ENCODE data around the gene MAMDC2.
"Not testable (repeated sequence)": the region's sequence is repeated elsewhere in the genome, so short reads cannot be mapped to it uniquely, and the experiment has no call there.

Gene MAMDC2

GRCh38 chr9:70035691-70036090, 8.0 kb upstream of the MAMDC2 start:
- Histone ChIP-seq H3K4me1 (ENCODE audit: control insufficient read depth, insufficient read depth, low read length, poor library complexity, severe bottlenecking) (no peaks in the 10 kb centered on the region), H3K4me3 (ENCODE audit: insufficient read depth, low read depth, low read length, poor library complexity, severe bottlenecking) (no peak overlapping the region), H3K36me3 (ENCODE audit: control insufficient read depth, insufficient read depth, low read length) (no peaks in the 10 kb centered on the region), H3K9me3 (ENCODE audit: control insufficient read depth, low read length) (no peaks in the 10 kb centered on the region), H3K27me3 (replicated peaks; ENCODE audit: control insufficient read depth, insufficient read depth, low read length, poor library complexity, severe bottlenecking) (no peaks in the 10 kb centered on the region), H3K27ac (ENCODE audit: insufficient read depth, low read length, poor library complexity, severe bottlenecking) (no peak overlapping the region)
- DNase-seq = no peak

GRCh38 chr9:70036641-70037040, 7.0 kb upstream of the MAMDC2 start:
- Histone ChIP-seq H3K27ac (ENCODE audit: insufficient read depth, low read length, poor library complexity, severe bottlenecking) (no peak overlapping the region), H3K36me3 (ENCODE audit: control insufficient read depth, insufficient read depth, low read length) (no peaks in the 10 kb centered on the region), H3K4me1 (ENCODE audit: control insufficient read depth, insufficient read depth, low read length, poor library complexity, severe bottlenecking) (no peaks in the 10 kb centered on the region), H3K9me3 (ENCODE audit: control insufficient read depth, low read length) (no peaks in the 10 kb centered on the region), H3K4me3 (ENCODE audit: insufficient read depth, low read depth, low read length, poor library complexity, severe bottlenecking) (no peak overlapping the region), H3K27me3 (replicated peaks; ENCODE audit: control insufficient read depth, insufficient read depth, low read length, poor library complexity, severe bottlenecking) (no peaks in the 10 kb centered on the region)
- no peak for DNase-seq

GRCh38 chr9:70038171-70038621, 5.5 kb upstream of the MAMDC2 start:
- H3K4me3 ChIP-seq (ENCODE audit: insufficient read depth, low read depth, low read length, poor library complexity, severe bottlenecking); H3K27ac ChIP-seq (ENCODE audit: insufficient read depth, low read length, poor library complexity, severe bottlenecking); DNase-seq; H3K27me3 ChIP-seq (replicated peaks; ENCODE audit: control insufficient read depth, insufficient read depth, low read length, poor library complexity, severe bottlenecking); H3K36me3 ChIP-seq (ENCODE audit: control insufficient read depth, insufficient read depth, low read length); H3K9me3 ChIP-seq (ENCODE audit: control insufficient read depth, low read length); H3K4me1 ChIP-seq (ENCODE audit: control insufficient read depth, insufficient read depth, low read length, poor library complexity, severe bottlenecking): not testable (repeated sequence)

GRCh38 chr9:70040376-70040903, 3.2 kb upstream of the MAMDC2 start:
- H3K9me3 ChIP-seq (ENCODE audit: control insufficient read depth, low read length) = no peaks in the 10 kb centered on the region
- no peak for DNase-seq
- no peak overlapping the region for H3K4me3 ChIP-seq (ENCODE audit: insufficient read depth, low read depth, low read length, poor library complexity, severe bottlenecking)
- no peaks in the 10 kb centered on the region for H3K36me3 ChIP-seq (ENCODE audit: control insufficient read depth, insufficient read depth, low read length)
- no peak overlapping the region for H3K27ac ChIP-seq (ENCODE audit: insufficient read depth, low read length, poor library complexity, severe bottlenecking)
- H3K4me1 ChIP-seq (ENCODE audit: control insufficient read depth, insufficient read depth, low read length, poor library complexity, severe bottlenecking) = peaks cover 6% of the 10 kb centered on the region
- H3K27me3 ChIP-seq (replicated peaks; ENCODE audit: control insufficient read depth, insufficient read depth, low read length, poor library complexity, severe bottlenecking) = no peaks in the 10 kb centered on the region

- H3K4me3 ChIP-seq (ENCODE audit: insufficient read depth, low read depth, low read length, poor library complexity, severe bottlenecking) = no peak overlapping the region
- no peaks in the 10 kb centered on the region for H3K27me3 ChIP-seq (replicated peaks; ENCODE audit: control insufficient read depth, insufficient read depth, low read length, poor library complexity, severe bottlenecking)
- no peak for DNase-seq
- no peaks in the 10 kb centered on the region for H3K36me3 ChIP-seq (ENCODE audit: control insufficient read depth, insufficient read depth, low read length)
- peaks cover 6% of the 10 kb centered on the region for H3K4me1 ChIP-seq (ENCODE audit: control insufficient read depth, insufficient read depth, low read length, poor library complexity, severe bottlenecking)
- no peaks in the 10 kb centered on the region for H3K9me3 ChIP-seq (ENCODE audit: control insufficient read depth, low read length)
- no peak overlapping the region for H3K27ac ChIP-seq (ENCODE audit: insufficient read depth, low read length, poor library complexity, severe bottlenecking)
Measured at GRCh38 chr9:70042461-70043215, 1.0 kb upstream of the MAMDC2 start.

GRCh38 chr9:70043285-70043684, 363 bp upstream of the MAMDC2 start:
- Histone ChIP-seq H3K27ac (ENCODE audit: insufficient read depth, low read length, poor library complexity, severe bottlenecking) (no peak overlapping the region), H3K4me1 (ENCODE audit: control insufficient read depth, insufficient read depth, low read length, poor library complexity, severe bottlenecking) (peaks cover 6% of the 10 kb centered on the region), H3K9me3 (ENCODE audit: control insufficient read depth, low read length) (no peaks in the 10 kb centered on the region), H3K36me3 (ENCODE audit: control insufficient read depth, insufficient read depth, low read length) (no peaks in the 10 kb centered on the region), H3K4me3 (ENCODE audit: insufficient read depth, low read depth, low read length, poor library complexity, severe bottlenecking) (no peak overlapping the region), H3K27me3 (replicated peaks; ENCODE audit: control insufficient read depth, insufficient read depth, low read length, poor library complexity, severe bottlenecking) (no peaks in the 10 kb centered on the region)
- no peak for DNase-seq

- H3K27me3 ChIP-seq (replicated peaks; ENCODE audit: control insufficient read depth, insufficient read depth, low read length, poor library complexity, severe bottlenecking) = peaks cover 7% of the 10 kb centered on the region
- H3K4me1 ChIP-seq (ENCODE audit: control insufficient read depth, insufficient read depth, low read length, poor library complexity, severe bottlenecking) = peaks cover 6% of the 10 kb centered on the region
- peak overlapping the region; percentile 25 for H3K4me3 ChIP-seq (ENCODE audit: insufficient read depth, low read depth, low read length, poor library complexity, severe bottlenecking)
- DNase-seq = no peak
- H3K27ac ChIP-seq (ENCODE audit: insufficient read depth, low read length, poor library complexity, severe bottlenecking) = no peak overlapping the region
- no peaks in the 10 kb centered on the region for H3K9me3 ChIP-seq (ENCODE audit: control insufficient read depth, low read length)
- no peaks in the 10 kb centered on the region for H3K36me3 ChIP-seq (ENCODE audit: control insufficient read depth, insufficient read depth, low read length)
Measured at GRCh38 chr9:70044490-70045307, 1.1 kb downstream of the MAMDC2 start.

- H3K9me3 ChIP-seq (ENCODE audit: control insufficient read depth, low read length) = no peaks in the 10 kb centered on the region
- DNase-seq = no peak
- peaks cover 6% of the 10 kb centered on the region for H3K4me1 ChIP-seq (ENCODE audit: control insufficient read depth, insufficient read depth, low read length, poor library complexity, severe bottlenecking)
- no peaks in the 10 kb centered on the region for H3K36me3 ChIP-seq (ENCODE audit: control insufficient read depth, insufficient read depth, low read length)
- H3K27me3 ChIP-seq (replicated peaks; ENCODE audit: control insufficient read depth, insufficient read depth, low read length, poor library complexity, severe bottlenecking) = peaks cover 7% of the 10 kb centered on the region
- H3K27ac ChIP-seq (ENCODE audit: insufficient read depth, low read length, poor library complexity, severe bottlenecking) = no peak overlapping the region
- H3K4me3 ChIP-seq (ENCODE audit: insufficient read depth, low read depth, low read length, poor library complexity, severe bottlenecking) = no peak overlapping the region
Measured at GRCh38 chr9:70045452-70045851, 1.8 kb downstream of the MAMDC2 start.

- Histone ChIP-seq H3K27me3 (replicated peaks; ENCODE audit: control insufficient read depth, insufficient read depth, low read length, poor library complexity, severe bottlenecking) (peaks cover 7% of the 10 kb centered on the region), H3K36me3 (ENCODE audit: control insufficient read depth, insufficient read depth, low read length) (no peaks in the 10 kb centered on the region), H3K4me3 (ENCODE audit: insufficient read depth, low read depth, low read length, poor library complexity, severe bottlenecking) (no peak overlapping the region), H3K4me1 (ENCODE audit: control insufficient read depth, insufficient read depth, low read length, poor library complexity, severe bottlenecking) (peaks cover 6% of the 10 kb centered on the region), H3K27ac (ENCODE audit: insufficient read depth, low read length, poor library complexity, severe bottlenecking) (no peak overlapping the region), H3K9me3 (ENCODE audit: control insufficient read depth, low read length) (no peaks in the 10 kb centered on the region)
- no peak for DNase-seq
Measured at GRCh38 chr9:70046274-70047070, 2.8 kb downstream of the MAMDC2 start.

Measured in effector memory CD4-positive, alpha-beta T cell (primary cell).